Tibial nerve (tissue), 4 donors: Measurements from ENCODE around the gene ZNF746. TPM values are rescaled to one million over a fixed set of nuclear protein-coding genes. Genes with fewer than 3 reads are reported as not detected.
"Not testable (repeated sequence)": the region's sequence is repeated elsewhere in the genome, so short reads cannot be mapped to it uniquely, and the experiment has no call there.

Experiments
- DNase-seq, 2 donors: peaks; one replicate each; pipeline ENCODE4 v3.0.0-alpha.2; 2019; ENCODE audit warnings: low spot score in 2 of 2
- H3K27ac ChIP-seq, 4 donors: fragments of 200-600 bp; sonication (generic) in 3 of 4; one replicate each; pipeline ENCODE4 v1.5.1; 2017 to 2019; ENCODE audit warnings: mild to moderate bottlenecking in 1 of 4
- H3K27me3 ChIP-seq, 2 donors: fragments of 200-600 bp; sonication (generic) in 1 of 2; one replicate each; pipeline versions ENCODE4 v1.5.1 to v1.6.0; 2017 to 2019
- H3K36me3 ChIP-seq, 3 donors: fragments of 200-600 bp; sonication (generic); one replicate each; pipeline ENCODE4 v1.5.1; 2018 to 2019
- H3K4me1 ChIP-seq, 4 donors: fragments of 200-600 bp; sonication (generic) in 3 of 4; one replicate each; pipeline ENCODE4 v1.5.1; 2017 to 2019
- H3K4me3 ChIP-seq, 4 donors: fragments of 200-600 bp; sonication (generic) in 3 of 4; one replicate each; pipeline ENCODE4 v1.5.1; 2017 to 2019; ENCODE audit warnings: mild to moderate bottlenecking in 1 of 4, moderate library complexity in 1 of 4
- H3K9me3 ChIP-seq, 4 donors: fragments of 200-600 bp; sonication (generic) in 3 of 4; one replicate each; pipeline ENCODE4 v1.5.1; 2017 to 2019
- EP300 ChIP-seq, 2 donors: sonication (generic); formaldehyde crosslinking; IDR thresholded peaks; one replicate each; pipeline ENCODE4 v1.6.1; 2017; ENCODE audit warnings: antibody characterized with exemption in 2 of 2, mild to moderate bottlenecking in 1 of 2
- POLR2A ChIP-seq, 2 donors: fragments of 450-650 bp; IDR thresholded peaks; one replicate each; pipeline ENCODE4 v1.6.1; 2017; ENCODE audit warnings: antibody characterized with exemption in 2 of 2, mild to moderate bottlenecking in 2 of 2, moderate library complexity in 2 of 2
- WGBS, 2 donors: methylation state at CpG; one replicate each; pipeline ENCODE4 v1.1.5; 2018; 5-methylcytosine and 5-hydroxymethylcytosine counted together
- total RNA-seq, 4 donors: library from RNA; depleted of rRNA; stranded (reverse); fragments of >200 nt; gene quantifications; one replicate each; pipeline ENCODE4 v1.1.0, GENCODE V29; 2016
- TF ChIP-seq, protein P1 (sequence below), 5 experiments: fragments of 200-600 bp in 3 of 5; fragments of 450-650 bp in 2 of 5; sonication (generic) in 3 of 5; IDR thresholded peaks; one replicate each; pipeline ENCODE4 v1.5.1; 2016 to 2019; ENCODE audit warnings: antibody characterized with exemption in 5 of 5, mild to moderate bottlenecking in 3 of 5, moderate library complexity in 2 of 5

The ZNF746 gene
- total RNA-seq, 4 donors from 2014 or later: 28.4 to 43.2 (median 32.9) TPM

- H3K27ac ChIP-seq: no peak overlapping the region
- H3K36me3 ChIP-seq: peaks cover 0 to 96% (median 22%) of the 10 kb centered on the region in 3 donors
- H3K27me3 ChIP-seq: no peaks in the 10 kb centered on the region
- H3K4me3 ChIP-seq: no peak overlapping the region
- H3K9me3 ChIP-seq: no peaks in the 10 kb centered on the region
- WGBS, 2 donors: 86 to 90% methylated on average over 8 of the region's 8 CpGs
- DNase-seq: no peak
- no peaks in the 10 kb centered on the region for H3K4me1 ChIP-seq
- TF ChIP-seq, protein P1, sequence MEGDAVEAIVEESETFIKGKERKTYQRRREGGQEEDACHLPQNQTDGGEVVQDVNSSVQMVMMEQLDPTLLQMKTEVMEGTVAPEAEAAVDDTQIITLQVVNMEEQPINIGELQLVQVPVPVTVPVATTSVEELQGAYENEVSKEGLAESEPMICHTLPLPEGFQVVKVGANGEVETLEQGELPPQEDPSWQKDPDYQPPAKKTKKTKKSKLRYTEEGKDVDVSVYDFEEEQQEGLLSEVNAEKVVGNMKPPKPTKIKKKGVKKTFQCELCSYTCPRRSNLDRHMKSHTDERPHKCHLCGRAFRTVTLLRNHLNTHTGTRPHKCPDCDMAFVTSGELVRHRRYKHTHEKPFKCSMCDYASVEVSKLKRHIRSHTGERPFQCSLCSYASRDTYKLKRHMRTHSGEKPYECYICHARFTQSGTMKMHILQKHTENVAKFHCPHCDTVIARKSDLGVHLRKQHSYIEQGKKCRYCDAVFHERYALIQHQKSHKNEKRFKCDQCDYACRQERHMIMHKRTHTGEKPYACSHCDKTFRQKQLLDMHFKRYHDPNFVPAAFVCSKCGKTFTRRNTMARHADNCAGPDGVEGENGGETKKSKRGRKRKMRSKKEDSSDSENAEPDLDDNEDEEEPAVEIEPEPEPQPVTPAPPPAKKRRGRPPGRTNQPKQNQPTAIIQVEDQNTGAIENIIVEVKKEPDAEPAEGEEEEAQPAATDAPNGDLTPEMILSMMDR (IDR thresholded peaks at IDR 0.05): no peak
- TF ChIP-seq POLR2A (IDR thresholded peaks at IDR 0.05) (no peak), EP300 (IDR thresholded peaks at IDR 0.05) (no peak)
Observed at GRCh38 chr7:149448961-149449360, 48.6 kb downstream of the ZNF746 start.

GRCh38 chr7:149446026-149446425 lies 51.6 kb downstream of the ZNF746 start:
- not testable (repeated sequence) for DNase-seq, H3K9me3 ChIP-seq, H3K27ac ChIP-seq, H3K27me3 ChIP-seq, H3K4me1 ChIP-seq, H3K4me3 ChIP-seq
- WGBS, 2 donors: 96 to 97% methylated on average over 11 of the region's 11 CpGs
- H3K36me3 ChIP-seq: peaks cover 0 to 74% (median 22%) of the 10 kb centered on the region in 3 donors

DNA sequence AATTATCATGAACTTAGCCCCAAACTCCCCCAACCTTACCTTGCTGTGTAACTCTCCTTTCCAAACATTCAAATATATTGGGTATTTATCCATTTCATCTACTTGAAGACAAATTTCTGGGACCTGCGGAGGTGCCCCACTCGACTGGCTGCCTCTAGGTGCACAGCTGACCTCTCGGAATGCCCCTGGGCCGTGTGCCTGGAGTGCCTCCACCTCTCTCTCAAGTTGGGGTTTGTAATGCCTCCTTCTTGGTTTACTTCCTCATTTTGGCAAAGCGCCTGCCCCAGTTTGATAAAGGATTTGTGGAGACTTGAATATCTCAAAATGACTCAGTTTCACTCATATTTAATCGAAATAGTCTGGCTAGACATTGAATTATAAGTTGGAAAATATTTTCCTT lies 53.3 kb downstream of the ZNF746 start:
- Histone ChIP-seq H3K27ac (no peak overlapping the region), H3K27me3 (no peaks in the 10 kb centered on the region), H3K9me3 (no peaks in the 10 kb centered on the region), H3K4me1 (no peaks in the 10 kb centered on the region), H3K4me3 (no peak overlapping the region), H3K36me3 (peaks cover 0 to 61% (median 20%) of the 10 kb centered on the region in 3 donors)
- WGBS, 2 donors: 88 to 89% methylated on average over 6 of the region's 6 CpGs
- TF ChIP-seq EP300 (IDR thresholded peaks at IDR 0.05) (no peak), POLR2A (IDR thresholded peaks at IDR 0.05) (no peak)
- TF ChIP-seq, protein P1 (IDR thresholded peaks at IDR 0.05): no peak
- DNase-seq: no peak

- no peaks in the 10 kb centered on the region for H3K4me1 ChIP-seq
- no peaks in the 10 kb centered on the region for H3K27me3 ChIP-seq
- H3K27ac ChIP-seq: no peak overlapping the region
- no peak for DNase-seq
- no peaks in the 10 kb centered on the region for H3K9me3 ChIP-seq
- WGBS, 2 donors: 94 to 96% methylated on average over 7 of the region's 7 CpGs
- no peak overlapping the region for H3K4me3 ChIP-seq
- TF ChIP-seq POLR2A (IDR thresholded peaks at IDR 0.05) (no peak), EP300 (IDR thresholded peaks at IDR 0.05) (no peak)
- TF ChIP-seq, protein P1 (IDR thresholded peaks at IDR 0.05): no peak
- H3K36me3 ChIP-seq: peaks cover 0 to 59% (median 12%) of the 10 kb centered on the region in 3 donors
Observed at GRCh38 chr7:149443523-149443922, 54.1 kb downstream of the ZNF746 start.

DNA sequence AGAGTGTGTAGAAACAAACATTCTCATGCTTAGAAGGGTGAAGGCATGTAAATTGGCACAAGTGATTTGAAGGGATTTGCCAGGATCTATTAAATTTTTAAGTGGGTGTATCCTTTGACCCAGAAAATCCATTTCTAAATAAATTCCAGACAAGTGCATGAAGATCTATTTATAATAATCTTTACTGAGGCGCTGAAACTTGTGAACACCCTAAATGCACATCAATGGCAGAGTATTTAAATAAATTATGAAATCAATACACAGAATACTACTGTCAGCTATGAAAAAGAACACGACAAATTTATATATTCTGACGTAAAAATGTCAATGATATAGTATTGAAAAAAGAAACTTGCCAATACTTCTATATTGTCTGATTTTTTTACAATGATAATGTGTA lies 54.7 kb downstream of the ZNF746 start:
- 76 to 94% methylated on average over 3 of the region's 3 CpGs for WGBS, 2 donors
- TF ChIP-seq, protein P1 (IDR thresholded peaks at IDR 0.05): no peak
- TF ChIP-seq POLR2A (IDR thresholded peaks at IDR 0.05) (no peak), EP300 (IDR thresholded peaks at IDR 0.05) (no peak)
- Histone ChIP-seq H3K27ac (no peak overlapping the region), H3K4me3 (no peak overlapping the region), H3K9me3 (no peaks in the 10 kb centered on the region), H3K4me1 (no peaks in the 10 kb centered on the region), H3K36me3 (peaks cover 0 to 56% (median 12%) of the 10 kb centered on the region in 3 donors), H3K27me3 (no peaks in the 10 kb centered on the region)
- DNase-seq: no peak

GRCh38 chr7:149440222-149440621 lies 57.4 kb downstream of the ZNF746 start:
- H3K27me3 ChIP-seq: no peaks in the 10 kb centered on the region
- TF ChIP-seq EP300 (IDR thresholded peaks at IDR 0.05) (no peak), POLR2A (IDR thresholded peaks at IDR 0.05) (no peak)
- TF ChIP-seq, protein P1 (IDR thresholded peaks at IDR 0.05): no peak
- no peak overlapping the region for H3K27ac ChIP-seq
- H3K36me3 ChIP-seq: peaks cover 0 to 56% (median 7%) of the 10 kb centered on the region in 3 donors
- no peaks in the 10 kb centered on the region for H3K4me1 ChIP-seq
- no peaks in the 10 kb centered on the region for H3K9me3 ChIP-seq
- no peak overlapping the region for H3K4me3 ChIP-seq
- WGBS, 2 donors: 82 to 95% methylated on average over 4 of the region's 4 CpGs
- no peak for DNase-seq
